Kidney (tissue), 14 donors: ENCODE results near the gene NPHP4. TPM values are rescaled to one million over a fixed set of nuclear protein-coding genes. Genes with fewer than 3 reads are reported as not detected.

Experiments
- DNase-seq, 5 donors: peaks; one replicate each; pipeline ENCODE4 v3.0.0-alpha.2; 2013 to 2020
- FAIRE-seq: peaks from 2 replicates; lab custom pipeline; 2012; peaks lifted over from hg19 to GRCh38; lab: Jason Lieb, UNC
- H3K27ac ChIP-seq, 2 donors: one replicate each; pipeline ENCODE4 v1.7.0; 2013; ENCODE audit warnings: low read depth in 2 of 2, low read length in 2 of 2, inconsistent platforms in 1 of 2
- H3K27me3 ChIP-seq: one replicate; pipeline ENCODE4 v1.7.1; 2013; ENCODE audit warnings: low read length, inconsistent platforms; ENCODE audit not compliant: control insufficient read depth, insufficient read depth
- H3K36me3 ChIP-seq, 3 donors: one replicate each; pipeline versions ENCODE4 v1.7.0 to v1.7.1; 2013; ENCODE audit warnings: low read length in 3 of 3, control low read depth in 1 of 3, inconsistent platforms in 1 of 3; ENCODE audit not compliant: insufficient read depth in 3 of 3, control insufficient read depth in 2 of 3
- H3K4me1 ChIP-seq, 3 donors: one replicate each; pipeline versions ENCODE4 v1.7.0 to v1.7.1; 2013; ENCODE audit warnings: low read length in 3 of 3, inconsistent platforms in 1 of 3, low read depth in 1 of 3; ENCODE audit not compliant: control insufficient read depth in 2 of 3, insufficient read depth in 2 of 3
- H3K4me3 ChIP-seq, 3 donors: one replicate each; pipeline versions ENCODE4 v1.7.0 to v1.8.1; 2013; ENCODE audit warnings: low read length in 3 of 3, control low read depth in 1 of 3, inconsistent platforms in 1 of 3
- H3K9ac ChIP-seq, 3 donors: one replicate each; pipeline versions ENCODE4 v1.7.0 to v1.7.1; 2013; ENCODE audit warnings: low read length in 3 of 3, control low read depth in 1 of 3, inconsistent platforms in 1 of 3
- H3K9me3 ChIP-seq, 3 donors: one replicate each; pipeline versions ENCODE4 v1.7.0 to v1.7.1; 2013; ENCODE audit warnings: low read length in 3 of 3, control low read depth in 1 of 3, inconsistent platforms in 1 of 3; ENCODE audit not compliant: control insufficient read depth in 2 of 3, insufficient read depth in 1 of 3
- CTCF ChIP-seq: IDR thresholded peaks from 3 replicates; pipeline ENCODE4 v1.5.1; 2012; ENCODE audit warnings: mild to moderate bottlenecking, moderate library complexity, borderline replicate concordance; ENCODE audit not compliant: insufficient read depth; ENCODE audit errors: extremely low read depth
- intact Hi-C: fragments of 100-400 bp; cut with DNase I; formaldehyde crosslinking; loops from one replicate; pipeline ENCODE4 v1.11.1; 2022
- polyA plus RNA-seq: library from polyadenylated mRNA; stranded (reverse); fragments of 350-450 nt; fragmentation: Illumina TruSeq; extraction: RNeasy Lipid Tissue Mini Kit (QIAGEN cat#74804); gene quantifications from one replicate; pipeline ENCODE4 v1.2.3, GENCODE V29; 2014; ENCODE audit warnings: low read depth, low replicate concordance; ENCODE audit not compliant: insufficient read depth
- total RNA-seq: library from RNA; stranded (reverse); fragmentation: NEBNext Ultra II Directional; extraction: Animal tissue kit (Norgen Biotek cat#: 25700); gene quantifications from one replicate; pipeline ENCODE4 v1.2.1, GENCODE V29; 2021
- donor health status: control.
- donor health status: control.
- donor health status: control.
- donor health status: control.
- donor health status: control.
- donor health status: DM: yes; HTN: yes; CAD: no.
- donor health status: Normal renal cell carcinoma (clear cell type).

The NPHP4 gene
- total and polyA plus RNA-seq, 2 donors from 2014 or later, result 2.9 to 16.1 TPM

DNA sequence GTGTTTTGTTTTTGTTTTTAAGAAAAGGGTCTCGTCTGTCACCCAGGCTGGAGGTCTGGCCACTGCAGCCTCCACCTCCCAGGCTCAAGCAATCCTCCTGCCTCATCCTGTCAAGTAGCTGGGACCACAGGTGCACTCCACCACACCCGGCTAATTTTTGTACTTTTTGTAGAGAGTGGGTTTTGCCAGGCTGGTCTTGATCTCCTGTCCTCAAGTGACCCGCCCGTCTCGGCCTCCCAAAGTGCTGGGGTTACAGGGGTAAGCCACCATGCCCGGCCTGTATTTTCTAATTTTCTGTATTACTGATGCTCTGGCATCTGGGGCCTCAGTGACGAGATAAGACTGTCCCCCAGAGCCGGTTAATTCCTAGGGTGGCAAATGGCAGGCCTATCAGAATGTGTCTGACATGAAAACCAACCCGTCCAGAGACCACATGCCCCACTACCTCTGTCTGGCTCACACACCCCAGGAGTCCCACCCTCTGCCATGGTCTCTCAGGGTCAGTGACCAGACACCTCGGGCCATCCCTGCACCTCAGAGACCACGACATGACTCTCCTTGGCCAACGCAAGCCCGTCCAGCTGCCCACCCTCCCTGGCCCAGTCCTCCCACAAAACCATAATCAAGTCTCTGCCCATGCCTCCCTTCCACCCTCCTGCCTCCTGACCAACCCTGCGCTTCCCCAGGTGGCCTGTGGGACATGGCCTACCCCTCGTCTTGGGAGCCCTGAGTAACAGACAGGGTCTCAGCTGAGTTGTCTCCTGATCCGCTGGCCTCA is 12.5 kb downstream of the NPHP4 start:
- no peaks in the 10 kb centered on the region for H3K9me3 ChIP-seq
- DNase-seq (peak in 2 of 5 donors; percentile 22 to 58), FAIRE-seq (no peak)
- no peaks in the 10 kb centered on the region for H3K27me3 ChIP-seq
- intact Hi-C loops, result no loop called here
- H3K4me1 ChIP-seq, result peaks cover 0 to 3% (median 2%) of the 10 kb centered on the region in 3 donors
- H3K36me3 ChIP-seq, result peaks cover 0 to 7% (median under 1%) of the 10 kb centered on the region in 3 donors
- H3K27ac ChIP-seq, result no peak overlapping the region
- no peak for TF ChIP-seq CTCF
- H3K9ac ChIP-seq, result no peak overlapping the region
- H3K4me3 ChIP-seq, result no peak overlapping the region

DNA sequence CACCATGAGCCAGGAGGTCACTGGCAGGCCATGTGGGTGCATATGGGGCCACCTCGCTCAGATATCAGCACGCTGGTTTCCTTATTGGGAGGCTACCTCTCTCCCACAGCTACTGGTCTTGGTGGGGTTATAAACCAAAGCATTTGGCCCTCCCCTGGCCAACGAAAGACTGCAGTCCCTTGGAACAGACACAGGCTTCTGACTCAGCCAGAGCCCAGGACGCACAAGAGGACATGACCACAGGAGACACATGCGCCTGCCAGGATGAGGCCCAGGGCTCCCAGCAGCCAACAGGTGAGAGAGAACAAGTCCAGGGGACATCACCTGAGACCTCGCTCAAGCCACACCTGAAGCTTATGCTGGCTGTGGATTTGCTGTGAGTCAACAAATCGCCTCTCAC is 13.8 kb downstream of the NPHP4 start:
- Histone ChIP-seq H3K4me1 (peaks cover 0 to 3% (median 2%) of the 10 kb centered on the region in 3 donors), H3K9me3 (no peaks in the 10 kb centered on the region), H3K27me3 (no peaks in the 10 kb centered on the region), H3K4me3 (no peak overlapping the region), H3K9ac (no peak overlapping the region), H3K27ac (no peak overlapping the region), H3K36me3 (peaks cover 0 to 5% (median 0%) of the 10 kb centered on the region in 3 donors)
- intact Hi-C loops, result no loop called here
- DNase-seq (peak in 1 of 5 donors; percentile 15), FAIRE-seq (no peak)
- TF ChIP-seq CTCF, result no peak

DNA sequence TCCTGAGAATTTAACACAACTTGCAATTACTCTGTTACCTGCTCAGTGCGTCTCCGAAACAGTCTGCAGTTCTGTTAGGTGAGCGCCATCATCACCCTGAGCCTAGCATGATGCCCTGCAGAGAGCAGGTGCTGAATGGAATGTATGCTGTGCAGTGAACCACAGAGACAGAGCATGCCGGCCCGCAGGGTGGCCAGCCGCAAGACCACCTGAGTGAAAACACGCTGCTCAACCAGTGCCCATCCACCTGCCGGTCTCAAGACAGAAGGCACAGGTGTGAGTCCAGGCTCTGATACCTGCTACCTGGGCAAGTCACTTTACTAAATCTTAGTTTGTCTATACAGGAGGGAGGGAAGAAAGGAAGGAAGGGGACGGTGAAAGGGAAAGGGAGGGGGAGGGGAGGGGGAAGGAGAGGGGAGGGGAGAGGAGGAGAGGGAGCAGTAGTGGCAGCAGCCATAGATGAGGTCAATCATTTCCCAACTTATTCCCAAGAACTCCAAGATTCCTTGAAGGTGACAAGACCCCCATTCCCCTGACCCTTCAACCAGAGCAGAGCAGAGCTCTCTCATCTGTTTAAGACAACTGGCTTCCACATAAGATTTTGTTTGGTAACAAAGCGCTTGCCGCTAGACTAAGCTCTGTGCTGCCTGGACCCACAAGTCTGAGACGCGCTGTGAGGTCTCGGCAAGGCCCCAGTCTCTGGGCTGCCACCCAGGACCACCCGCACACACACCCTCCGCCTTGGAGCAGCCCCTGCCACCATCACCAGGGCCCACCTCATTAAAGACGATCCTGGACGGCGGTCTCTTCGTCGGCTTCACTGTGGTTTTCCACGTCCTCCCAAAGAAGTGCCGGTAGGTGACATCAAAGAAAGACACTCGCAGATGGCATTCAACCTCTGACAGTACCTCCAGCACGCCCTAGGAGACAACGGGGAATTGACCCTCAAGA is 14.5 kb downstream of the NPHP4 start:
- Histone ChIP-seq H3K4me1 (peaks cover 0 to 3% (median 2%) of the 10 kb centered on the region in 3 donors), H3K27ac (no peak overlapping the region), H3K9ac (no peak overlapping the region), H3K9me3 (no peaks in the 10 kb centered on the region), H3K4me3 (no peak overlapping the region), H3K27me3 (no peaks in the 10 kb centered on the region), H3K36me3 (no peaks in the 10 kb centered on the region)
- intact Hi-C loops, result no loop called here
- DNase-seq, result peak in 1 of 5 donors; percentile 29
- TF ChIP-seq CTCF, result no peak
- FAIRE-seq, result no peak
